Endodermal cell (in vitro differentiated cells): ENCODE measurements around the gene FMO1. TPM values are rescaled to one million over a fixed set of nuclear protein-coding genes. Genes with fewer than 3 reads are reported as not detected.

ENCODE experiments used
- DNase-seq: peaks from one replicate; pipeline ENCODE4 v3.0.0-alpha.2; 2017
- H3K27ac ChIP-seq: 2 replicates; pipeline ENCODE4 v1.5.1; 2013; ENCODE audit warnings: mild to moderate bottlenecking, low read depth, low read length, moderate library complexity
- H3K27me3 ChIP-seq: 2 replicates; pipeline ENCODE4 v1.6.1; 2013; ENCODE audit warnings: mild to moderate bottlenecking, low read length, moderate library complexity; ENCODE audit not compliant: insufficient read depth, control insufficient read depth, poor library complexity, severe bottlenecking
- H3K36me3 ChIP-seq: 2 replicates; pipeline ENCODE4 v1.7.0; 2013; ENCODE audit warnings: mild to moderate bottlenecking, low read length, moderate library complexity; ENCODE audit not compliant: control insufficient read depth, insufficient read depth
- H3K4me1 ChIP-seq: one replicate; pipeline ENCODE4 v1.7.0; 2013; ENCODE audit warnings: low read length; ENCODE audit not compliant: control insufficient read depth, insufficient read depth
- H3K4me3 ChIP-seq: 2 replicates; pipeline ENCODE4 v1.5.1; 2013; ENCODE audit warnings: mild to moderate bottlenecking, low read length, moderate library complexity
- H3K9ac ChIP-seq: 2 replicates; pipeline ENCODE4 v1.6.1; 2013; ENCODE audit warnings: mild to moderate bottlenecking, low read length, moderate library complexity; ENCODE audit not compliant: poor library complexity, severe bottlenecking; ENCODE audit errors: extremely low read depth
- H3K9me3 ChIP-seq: 2 replicates; pipeline ENCODE4 v1.6.1; 2013; ENCODE audit warnings: mild to moderate bottlenecking, low read length, moderate library complexity; ENCODE audit not compliant: control insufficient read depth
- H3K27ac Mint-ChIP-seq: 2 replicates; pipeline ENCODE4 v1.8.0; 2020; ENCODE audit warnings: mixed read lengths
- H3K27me3 Mint-ChIP-seq: 2 replicates; pipeline ENCODE4 v1.8.0; 2021; ENCODE audit warnings: mild to moderate bottlenecking, mixed read lengths; ENCODE audit not compliant: insufficient read depth
- H3K36me3 Mint-ChIP-seq: 2 replicates; pipeline ENCODE4 v1.8.0; 2020; ENCODE audit warnings: low read depth, mixed read lengths
- H3K4me1 Mint-ChIP-seq: 2 replicates; pipeline ENCODE4 v1.8.0; 2020; ENCODE audit warnings: mixed read lengths
- H3K4me3 Mint-ChIP-seq: 2 replicates; pipeline ENCODE4 v1.8.0; 2020; ENCODE audit warnings: mild to moderate bottlenecking, moderate library complexity, mixed read lengths
- H3K9me3 Mint-ChIP-seq: 2 replicates; pipeline ENCODE4 v1.8.0; 2020; ENCODE audit warnings: mild to moderate bottlenecking, mixed read lengths
- CTCF ChIP-seq: fragments of 200-600 bp; sonication (generic); conservative IDR thresholded peaks from 2 replicates; pipeline ENCODE4 v1.5.0; 2021; ENCODE audit warnings: antibody characterized with exemption, mild to moderate bottlenecking
- WGBS, 2 experiments: methylation state at CpG; one replicate each; pipeline versions ENCODE4 v1.1.5 to v1.1.7; 2013; ENCODE audit warnings: missing lambda C conversion rate in 2 of 2, mixed read lengths in 1 of 2; ENCODE audit not compliant: insufficient coverage in 1 of 2, insufficient read length in 1 of 2; 5-methylcytosine and 5-hydroxymethylcytosine counted together
- total RNA-seq, 2 donors: library from RNA; stranded (reverse); fragmentation: NEBNext Ultra II Directional in 1 of 2; extraction: Animal tissue kit (Norgen Biotek cat#: 25700) in 1 of 2; gene quantifications; 2 replicates in 1 of 2; 3 replicates in 1 of 2; pipeline ENCODE4 v1.2.1, GENCODE V29; 2021

Gene FMO1
- total RNA-seq, 2 donors from 2014 or later: not detected

GRCh38 chr1:171270806-171271205, 22.5 kb downstream of the FMO1 start:
- no peak overlapping the region for H3K4me3 Mint-ChIP-seq
- H3K36me3 Mint-ChIP-seq: no peaks in the 10 kb centered on the region
- Histone ChIP-seq H3K27ac (no peak overlapping the region), H3K4me1 (no peaks in the 10 kb centered on the region), H3K27me3 (no peaks in the 10 kb centered on the region), H3K9me3 (no peaks in the 10 kb centered on the region), H3K9ac (no peak overlapping the region), H3K36me3 (no peaks in the 10 kb centered on the region), H3K4me3 (no peak overlapping the region)
- no peaks in the 10 kb centered on the region for H3K4me1 Mint-ChIP-seq
- no peak for TF ChIP-seq CTCF
- no peak for DNase-seq
- 93 to 94% methylated on average over 2 of the region's 2 CpGs for WGBS, 2 experiments
- H3K27ac Mint-ChIP-seq: no peak overlapping the region
- no peaks in the 10 kb centered on the region for H3K27me3 Mint-ChIP-seq
- H3K9me3 Mint-ChIP-seq: no peaks in the 10 kb centered on the region

- Histone ChIP-seq H3K4me3 (no peak overlapping the region), H3K4me1 (peaks cover under 1% of the 10 kb centered on the region), H3K27me3 (no peaks in the 10 kb centered on the region), H3K9ac (no peak overlapping the region), H3K36me3 (no peaks in the 10 kb centered on the region), H3K9me3 (no peaks in the 10 kb centered on the region), H3K27ac (no peak overlapping the region)
- WGBS, 2 experiments: 76 to 80% methylated on average over 1 to 2 of the region's 2 CpGs
- no peaks in the 10 kb centered on the region for H3K9me3 Mint-ChIP-seq
- H3K36me3 Mint-ChIP-seq: no peaks in the 10 kb centered on the region
- no peak for DNase-seq
- no peak overlapping the region for H3K4me3 Mint-ChIP-seq
- no peaks in the 10 kb centered on the region for H3K4me1 Mint-ChIP-seq
- H3K27ac Mint-ChIP-seq: no peak overlapping the region
- no peak for TF ChIP-seq CTCF
- no peaks in the 10 kb centered on the region for H3K27me3 Mint-ChIP-seq
Measured at GRCh38 chr1:171277534-171277933, 29.2 kb downstream of the FMO1 start.

GRCh38 chr1:171279234-171279633, 30.9 kb downstream of the FMO1 start:
- Mint-ChIP-seq H3K36me3 (no peaks in the 10 kb centered on the region), H3K4me1 (peaks cover 9% of the 10 kb centered on the region), H3K9me3 (no peaks in the 10 kb centered on the region), H3K27ac (no peak overlapping the region), H3K4me3 (no peak overlapping the region), H3K27me3 (no peaks in the 10 kb centered on the region)
- Histone ChIP-seq H3K9ac (no peak overlapping the region), H3K27ac (no peak overlapping the region), H3K4me3 (no peak overlapping the region), H3K36me3 (no peaks in the 10 kb centered on the region), H3K4me1 (peaks cover 7% of the 10 kb centered on the region), H3K27me3 (no peaks in the 10 kb centered on the region), H3K9me3 (no peaks in the 10 kb centered on the region)
- DNase-seq: no peak
- TF ChIP-seq CTCF: no peak
- 97% methylated on average over 2 of the region's 2 CpGs; no CpG with 5 or more reads in 1 of the 2 experiments for WGBS, 2 experiments
